Right renal cortex interstitium (tissue), 3 donors: ENCODE data around the gene HOXA1. TPM values are rescaled to one million over a fixed set of nuclear protein-coding genes. Genes with fewer than 3 reads are reported as not detected.
A peak's percentile ranks its signal among the peaks of the same experiment; 100 is the strongest.

ENCODE experiments used
- DNase-seq, 3 donors: peaks; one replicate each; pipeline ENCODE4 v3.0.0-alpha.2; 2013; ENCODE audit warnings: low read depth in 3 of 3, low spot score in 2 of 3
- polyA plus RNA-seq, 3 donors: library from polyadenylated mRNA; unstranded; fragments of 120-200 nt; gene quantifications; one replicate each; pipeline ENCODE4 v1.2.1, GENCODE V29; 2013; ENCODE audit not compliant: insufficient read length in 3 of 3

The HOXA1 gene
- polyA plus RNA-seq, 3 donors = 2.3 to 2.5 (median 2.4) TPM

- no peak for DNase-seq
Observed at GRCh38 chr7:27094304-27095049, 1.3 kb downstream of the HOXA1 start.

DNA sequence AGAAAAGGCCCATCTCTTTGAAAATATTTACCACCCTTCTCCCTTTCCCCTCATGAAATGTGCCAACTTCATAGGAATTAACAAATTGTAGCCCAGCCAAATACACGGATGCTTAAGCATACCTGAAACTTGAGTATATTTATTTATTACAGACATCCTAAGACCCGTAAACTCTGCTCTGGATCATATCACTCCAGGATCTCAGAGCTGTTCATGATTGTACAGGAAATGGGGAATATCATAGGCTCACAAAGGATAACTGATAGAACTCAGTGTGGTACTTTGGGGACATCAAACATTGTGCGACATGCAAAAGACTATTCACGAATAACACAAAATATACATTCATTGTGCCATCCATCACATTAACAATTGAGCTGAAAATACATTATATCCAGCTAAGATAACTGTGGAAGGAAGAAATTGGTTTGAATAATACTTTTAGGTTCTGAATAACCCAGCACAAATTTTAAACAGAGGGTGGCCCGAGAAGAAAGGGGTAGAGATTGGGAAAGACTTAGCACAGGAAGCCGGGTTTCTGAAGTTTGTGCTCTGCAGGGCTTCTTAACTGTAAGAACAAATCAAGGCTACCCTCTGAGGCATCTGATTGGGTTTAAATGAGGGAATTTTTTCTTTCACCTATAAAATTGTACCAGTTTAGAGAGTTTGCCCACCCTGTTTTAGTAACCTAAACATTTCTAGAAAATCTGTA lies 2.5 kb downstream of the HOXA1 start:
- DNase-seq = no peak

- no peak for DNase-seq
Observed at GRCh38 chr7:27092819-27093110, 3.0 kb downstream of the HOXA1 start.

DNA sequence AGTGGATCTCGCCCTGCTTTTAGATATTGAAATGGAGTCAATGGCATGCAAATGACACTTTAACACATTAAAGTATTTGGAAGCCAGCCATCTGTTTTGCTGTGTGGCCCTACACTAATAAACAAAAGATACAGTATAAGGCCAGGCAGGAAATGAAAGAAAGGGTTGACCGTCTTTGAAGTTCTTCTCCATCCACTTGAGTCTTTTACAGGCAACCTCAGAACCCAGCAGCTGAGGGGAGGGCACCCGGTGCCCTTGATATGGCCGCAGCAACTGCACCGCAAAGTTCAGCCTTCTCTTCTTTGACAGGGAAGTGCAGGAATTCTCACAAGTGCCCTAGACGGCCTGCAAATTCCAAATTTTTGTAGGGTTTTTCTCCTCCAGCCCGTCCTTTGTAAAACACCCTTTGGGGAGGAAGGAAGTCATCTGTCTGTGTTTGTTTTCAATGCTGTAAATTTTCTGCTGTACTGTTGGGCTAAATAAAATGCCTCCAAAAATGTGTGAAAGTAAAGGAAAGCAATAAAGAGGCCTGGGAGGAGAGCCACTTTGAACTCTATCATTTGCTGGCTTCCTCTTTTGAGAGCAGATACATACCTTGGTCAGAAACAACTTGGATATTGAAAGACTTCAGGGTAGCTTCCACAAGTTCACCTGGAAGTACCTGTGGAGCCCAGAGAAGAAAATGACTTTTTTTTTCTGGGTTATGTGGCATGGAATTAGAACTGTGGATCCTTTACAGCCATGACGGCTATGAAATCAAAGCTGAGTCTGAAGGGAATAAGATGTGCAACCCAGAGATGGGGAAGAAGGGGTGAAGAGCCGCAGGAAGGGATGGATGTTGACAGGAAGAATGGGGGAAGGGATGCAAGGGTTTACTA lies 3.6 kb downstream of the HOXA1 start:
- DNase-seq = peak in 2 of 3 donors; percentile 41 to 61

- no peak for DNase-seq
Observed at GRCh38 chr7:27091105-27091504, 4.7 kb downstream of the HOXA1 start.

DNA sequence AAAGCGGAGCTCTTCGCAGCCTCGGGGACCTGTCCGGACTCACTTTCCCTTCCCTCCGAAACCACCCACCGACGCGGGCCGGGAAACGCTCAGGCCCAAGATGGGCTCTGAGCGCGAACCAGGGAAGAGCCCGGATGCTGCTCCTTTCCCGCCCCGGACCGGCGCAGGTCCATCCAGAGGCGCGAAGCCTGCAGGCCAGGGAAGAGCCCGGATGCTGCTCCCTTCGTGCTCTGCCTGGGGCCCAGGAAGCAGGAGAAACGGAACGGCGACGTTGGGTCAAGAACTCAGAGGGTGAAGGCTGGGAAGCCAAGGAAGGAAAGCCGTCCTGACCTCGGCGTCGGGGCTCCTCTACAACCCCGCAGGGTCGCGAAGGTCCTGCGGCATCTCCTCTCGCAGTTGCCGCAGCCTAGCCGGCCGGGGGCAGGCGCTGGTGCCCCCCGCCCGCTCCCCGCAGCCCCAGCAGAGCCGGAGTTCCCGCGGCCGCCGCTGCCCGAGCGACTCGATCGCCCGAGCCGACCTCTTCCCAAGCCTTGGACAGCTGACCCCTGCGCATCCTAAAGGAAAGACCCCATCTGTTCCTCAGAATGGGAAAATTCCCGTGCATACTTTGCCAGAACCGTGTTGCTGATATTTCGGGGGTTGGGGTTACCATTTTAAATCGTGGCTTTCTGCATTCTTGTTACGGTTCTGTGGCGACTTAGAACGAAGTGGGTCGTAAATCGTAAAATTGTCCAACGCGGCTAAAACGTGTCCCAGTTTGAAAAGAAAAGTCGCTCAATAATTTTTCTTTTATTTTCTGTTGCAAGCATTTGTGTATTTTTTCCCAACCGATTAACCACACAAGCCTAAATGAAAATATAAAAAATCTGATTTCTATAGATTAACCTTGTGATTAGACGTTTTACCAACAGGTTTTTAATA lies 7.5 kb downstream of the HOXA1 start:
- DNase-seq = no peak

GRCh38 chr7:27083646-27084045 lies 12.2 kb downstream of the HOXA1 start:
- no peak for DNase-seq

GRCh38 chr7:27082171-27082570 lies 13.6 kb downstream of the HOXA1 start:
- no peak for DNase-seq

DNA sequence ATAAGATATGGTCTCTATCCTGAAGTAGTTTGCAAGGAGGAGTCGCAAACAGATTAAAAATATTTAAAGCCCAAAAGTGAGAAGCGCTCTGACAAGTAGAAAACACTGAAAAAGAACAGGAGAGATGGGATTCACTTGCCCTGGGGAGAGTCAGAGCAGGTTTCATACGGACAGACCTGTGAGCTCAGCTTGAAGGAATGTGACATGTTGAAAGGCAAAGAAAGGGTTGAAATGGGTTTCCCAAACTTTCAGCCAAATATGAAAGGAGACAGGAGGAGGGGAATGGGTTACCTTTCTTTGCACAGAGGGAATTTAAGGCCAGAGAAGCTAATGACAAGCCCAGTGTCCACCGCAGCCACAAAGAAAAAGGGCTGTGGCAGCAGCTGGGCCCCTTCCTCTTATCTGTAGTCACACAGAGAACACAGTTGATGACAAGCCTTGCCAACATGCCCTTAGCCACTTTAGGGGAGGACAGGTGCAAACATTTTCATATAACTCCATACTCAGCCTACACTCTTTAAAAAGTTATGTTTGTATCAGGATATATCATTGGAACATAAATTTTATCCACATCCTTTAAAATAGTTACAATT lies 14.9 kb downstream of the HOXA1 start:
- DNase-seq = no peak

DNA sequence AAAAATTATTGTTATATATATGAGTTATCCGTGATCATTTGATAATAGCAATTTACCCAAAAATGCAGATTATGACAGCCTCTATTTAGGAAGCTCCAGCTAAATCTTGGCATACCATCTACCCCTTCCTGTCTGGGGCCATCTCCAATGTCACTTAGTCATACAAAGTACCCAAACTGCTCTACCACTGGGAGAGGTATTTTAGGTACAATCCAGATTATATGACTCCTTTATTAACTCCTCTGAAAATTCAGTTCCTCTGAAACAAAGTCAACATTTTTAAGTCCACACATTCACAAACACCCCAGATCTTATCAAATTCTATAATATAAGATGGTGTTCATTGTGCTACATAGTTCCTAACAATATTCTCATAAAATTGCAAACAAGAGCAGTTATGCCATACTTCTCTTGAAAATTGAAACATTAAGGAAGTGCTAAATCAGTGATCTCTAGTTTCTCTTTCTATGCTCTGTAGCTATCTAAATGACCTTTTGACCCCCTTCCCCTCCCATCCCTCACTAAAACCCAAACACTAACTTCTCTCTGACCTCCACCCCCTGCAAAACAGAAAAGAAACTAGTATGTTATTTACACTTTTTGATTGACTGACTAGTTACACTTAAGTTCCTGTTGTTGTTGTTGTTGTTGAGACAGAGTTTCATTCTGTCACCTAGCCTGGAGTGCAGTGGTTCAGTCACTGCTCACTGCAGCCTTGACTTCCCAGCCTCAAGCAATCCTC lies 16.4 kb downstream of the HOXA1 start:
- DNase-seq = no peak

DNA sequence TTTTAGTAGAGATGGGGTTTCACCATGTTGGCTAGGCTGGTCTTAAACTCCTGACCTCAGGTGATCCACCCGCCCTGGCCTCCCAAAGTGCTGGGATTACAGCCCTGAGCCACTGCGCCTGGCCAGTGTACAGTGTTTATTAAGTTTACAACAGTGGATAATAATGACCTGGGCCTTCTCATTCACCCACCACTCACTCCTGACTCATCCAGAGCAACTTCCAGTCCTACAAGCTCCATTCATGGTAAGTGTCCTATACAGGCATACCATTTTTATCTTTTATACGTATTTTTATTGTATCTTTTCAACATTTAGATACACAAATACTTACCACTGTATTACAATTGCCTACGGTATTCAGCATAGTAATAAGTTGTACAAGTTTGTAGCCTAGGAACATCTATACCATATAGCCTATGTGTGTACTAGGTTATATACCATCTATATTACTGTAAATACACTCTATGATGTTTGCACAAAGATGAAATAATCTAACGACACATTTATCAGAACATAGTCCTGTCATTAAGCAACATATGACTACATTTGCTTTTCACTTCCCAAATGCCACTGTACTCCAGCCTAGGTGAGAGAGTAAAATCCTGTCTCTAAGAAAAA lies 17.1 kb downstream of the HOXA1 start:
- no peak for DNase-seq

DNA sequence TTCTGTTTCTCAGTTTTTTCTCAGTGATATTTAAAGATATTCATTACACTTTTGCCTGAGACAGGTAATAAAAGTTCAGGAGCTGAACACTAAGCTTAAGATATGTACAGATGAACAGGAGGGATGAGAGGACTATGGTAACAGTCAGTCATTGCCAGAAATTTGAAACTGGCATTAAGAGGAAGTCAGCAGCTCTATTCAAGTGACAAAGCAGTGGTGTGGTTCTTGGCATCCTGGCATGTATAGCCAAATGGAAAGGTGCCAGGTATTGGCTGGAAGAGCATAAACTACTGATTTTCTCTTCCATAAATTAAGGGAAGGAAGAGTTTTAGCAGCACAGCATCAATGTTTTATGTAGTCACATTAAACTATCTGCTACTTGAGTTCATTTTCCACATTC lies 22.7 kb downstream of the HOXA1 start:
- DNase-seq = no peak

DNA sequence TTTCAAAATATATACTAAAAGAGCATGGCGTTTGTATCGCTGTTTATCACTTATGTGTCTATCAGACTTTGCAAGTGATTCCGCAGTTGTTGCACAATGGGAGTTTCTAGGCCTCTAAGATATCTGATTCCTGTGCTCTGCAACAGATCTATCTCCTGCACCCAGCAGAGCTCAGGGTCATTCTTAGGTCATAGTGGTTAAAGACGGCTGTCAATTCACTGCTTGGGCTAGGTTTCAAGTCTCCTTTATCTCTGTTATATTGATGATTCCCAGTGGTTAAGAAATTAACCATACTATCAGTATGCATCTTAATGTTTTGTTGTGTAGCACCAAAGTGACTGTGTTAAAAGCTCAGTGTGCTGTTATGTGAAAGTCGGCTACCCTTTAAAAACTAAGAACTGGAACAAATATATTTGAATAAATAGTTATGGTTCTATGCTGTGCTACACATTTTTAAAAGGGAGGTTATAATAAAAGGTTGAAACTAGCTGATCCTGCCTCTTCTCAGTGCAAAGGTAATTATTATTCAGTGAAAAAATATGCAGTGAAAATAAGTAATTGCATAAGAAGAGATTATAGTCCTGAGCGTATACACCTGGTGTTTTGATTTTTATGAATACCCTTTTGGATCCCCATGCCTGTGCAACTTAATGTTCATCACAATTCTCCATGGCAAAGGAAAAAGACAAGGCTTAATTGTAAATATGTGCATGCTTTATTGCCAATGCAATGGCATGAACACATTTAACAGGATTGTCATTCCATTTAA lies 24.0 kb downstream of the HOXA1 start:
- DNase-seq = no peak

- DNase-seq = no peak
Observed at GRCh38 chr7:27068259-27068658, 27.5 kb downstream of the HOXA1 start.

- no peak for DNase-seq
Observed at GRCh38 chr7:27066148-27066547, 29.7 kb downstream of the HOXA1 start.

DNA sequence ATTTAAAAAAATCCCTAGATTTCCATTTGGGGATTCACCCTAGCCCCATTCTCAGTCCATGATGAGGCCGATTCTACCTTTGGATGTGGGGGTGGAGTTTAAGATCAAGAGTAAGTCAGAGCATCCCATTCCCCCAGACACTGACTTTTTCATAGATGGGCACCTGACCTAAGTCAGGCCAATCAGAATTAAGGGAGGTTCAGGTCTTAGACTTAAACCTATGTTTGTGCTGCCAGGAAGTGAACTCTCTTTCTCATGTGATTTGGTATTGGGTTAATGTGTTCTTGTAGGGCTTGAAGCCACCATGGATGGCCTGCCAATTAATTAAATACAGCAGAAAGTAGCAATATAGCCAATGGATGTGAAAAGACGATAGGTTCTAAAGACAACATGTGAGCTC lies 30.1 kb downstream of the HOXA1 start:
- no peak for DNase-seq

- no peak for DNase-seq
Observed at GRCh38 chr7:27064661-27065060, 31.1 kb downstream of the HOXA1 start.

DNA sequence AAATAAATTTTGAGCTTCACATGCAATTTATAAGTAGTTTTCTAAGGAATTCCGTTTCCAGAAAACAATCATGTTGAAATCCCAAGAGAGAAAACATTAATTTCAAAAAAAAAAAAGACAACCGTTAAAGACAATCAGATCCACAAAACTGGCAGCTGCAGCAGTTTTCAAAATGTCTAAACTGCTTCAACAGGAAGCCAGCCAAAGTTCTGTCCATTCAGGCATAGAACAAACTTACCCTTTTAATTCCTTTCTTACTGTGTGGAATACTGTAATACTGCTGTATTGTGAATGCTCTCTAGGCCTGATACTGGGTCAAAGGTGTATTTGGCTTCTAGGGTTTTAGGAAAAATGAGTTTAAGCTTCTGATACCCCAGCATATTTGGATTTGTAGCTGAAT lies 31.6 kb downstream of the HOXA1 start:
- no peak for DNase-seq
